Measurements from ENCODE around the gene KLRG1.

Gene KLRG1

DNA sequence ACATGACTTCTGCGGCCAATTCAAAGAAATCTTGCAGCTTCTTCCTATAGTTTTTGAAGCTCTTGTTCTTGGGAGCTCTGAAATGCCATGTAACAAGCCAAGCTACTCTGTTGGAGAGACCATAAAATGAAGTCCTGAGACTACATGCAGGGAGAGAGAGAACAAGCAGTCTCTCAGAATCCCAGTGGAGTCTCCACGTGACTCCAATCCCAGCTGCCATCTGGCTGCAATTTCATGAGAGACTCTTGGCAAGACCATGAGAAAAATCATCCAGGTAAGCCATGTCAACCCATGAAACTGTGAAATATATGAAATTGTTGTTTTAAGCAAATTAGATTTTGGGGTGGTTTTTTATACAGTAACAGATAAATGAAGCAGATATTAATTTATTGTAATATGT lies 54.4 kb downstream of the KLRG1 start:
- no peak for DNase-seq

DNA sequence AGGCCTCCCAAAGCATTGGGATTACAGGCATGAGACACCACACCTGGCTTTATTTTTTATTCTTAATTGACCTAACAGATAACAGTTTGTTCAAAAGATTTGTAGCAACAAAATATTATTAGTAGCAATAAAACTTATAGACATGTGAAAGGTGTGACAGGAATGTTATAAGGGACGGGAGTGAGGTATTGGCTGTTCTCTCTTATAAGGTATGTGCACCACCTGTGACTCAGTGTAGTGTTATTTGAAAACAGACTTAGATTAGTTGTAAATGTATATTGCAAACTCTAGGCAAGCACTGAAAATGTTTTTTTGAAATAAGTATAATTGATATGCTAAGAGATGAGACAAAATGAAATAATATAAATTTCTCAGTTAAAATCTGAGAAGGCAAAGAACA lies 57.8 kb downstream of the KLRG1 start:
- DNase-seq, result no peak

DNA sequence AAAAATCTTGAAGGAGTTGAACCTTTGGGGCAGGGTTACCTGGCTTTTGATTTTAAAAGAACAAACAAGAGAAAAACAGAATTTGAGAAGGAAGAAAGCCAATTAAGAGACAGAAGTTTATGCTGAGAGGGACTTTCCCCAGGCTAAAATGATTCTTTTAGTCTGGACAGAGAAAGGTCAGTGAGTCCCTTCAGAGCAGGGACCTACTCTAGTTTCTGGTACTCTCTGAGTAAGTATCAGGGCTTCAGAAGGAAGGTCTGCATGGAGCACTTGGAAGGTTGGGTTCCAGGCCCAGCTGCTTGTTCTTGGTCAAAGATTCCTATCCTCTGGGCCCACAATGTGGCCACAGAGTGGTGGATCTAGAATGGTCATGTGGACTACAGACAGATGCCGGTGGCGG lies 59.6 kb downstream of the KLRG1 start:
- DNase-seq, result no peak

GRCh38 chr12:9049520-9050133 lies 60.3 kb downstream of the KLRG1 start:
- DNase-seq, result peak; percentile 53

DNA sequence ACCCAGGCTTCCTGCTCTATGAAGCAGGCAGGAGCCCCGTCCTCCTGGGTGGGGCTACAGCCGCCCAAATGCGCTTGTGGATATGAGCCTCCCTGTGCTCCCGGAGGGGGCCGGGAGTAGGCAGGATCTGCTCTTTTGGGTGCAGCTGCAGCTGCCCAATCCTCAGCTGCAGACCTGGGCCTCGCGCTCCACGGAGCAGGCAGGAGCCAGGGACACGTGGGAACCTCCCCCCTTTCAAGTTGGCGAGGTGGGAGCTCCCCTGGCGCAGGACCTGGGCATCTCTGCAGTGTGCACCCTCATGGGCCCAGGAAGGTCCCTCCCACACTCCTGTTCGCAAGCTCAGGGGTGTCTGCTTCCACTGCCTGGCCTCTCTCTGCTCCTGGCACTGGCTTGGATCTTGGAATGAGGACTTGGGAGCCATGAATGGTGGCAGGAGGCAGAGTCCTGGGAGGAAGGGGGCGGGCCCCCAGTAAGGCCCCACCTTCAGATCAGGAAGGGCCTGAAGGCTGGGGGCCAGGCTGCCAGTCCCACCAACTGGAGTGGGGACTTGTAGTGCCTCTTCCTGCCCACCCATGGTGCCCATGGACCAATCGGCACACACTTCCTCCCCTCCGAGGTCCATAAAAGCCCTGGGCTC lies 61.3 kb downstream of the KLRG1 start:
- no peak for DNase-seq

- no peak for DNase-seq
Observed at GRCh38 chr12:9051158-9051550, 61.8 kb downstream of the KLRG1 start.

DNA sequence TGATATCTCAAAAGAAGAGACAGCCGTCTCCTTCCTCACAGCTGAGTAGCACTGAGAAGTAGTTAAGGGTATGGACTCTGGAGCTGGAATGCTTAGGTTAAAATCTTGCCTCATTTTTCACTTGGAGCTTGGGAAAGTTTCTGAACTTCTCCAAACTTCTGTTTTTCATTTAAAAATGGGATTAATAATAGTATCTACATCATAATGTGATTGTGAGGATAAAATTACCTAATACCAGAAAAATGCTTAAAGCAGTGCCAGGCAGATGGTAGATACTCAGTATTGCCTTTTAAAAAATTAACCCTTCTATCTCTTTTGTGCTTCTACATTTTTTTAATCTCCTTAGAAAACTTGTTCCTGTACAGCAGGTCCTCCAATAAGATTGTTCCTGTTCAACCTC lies 63.3 kb downstream of the KLRG1 start:
- no peak for DNase-seq
